HepG2 (cell line): Measurements from ENCODE around the gene CXCL17. TPM values are rescaled to one million over a fixed set of nuclear protein-coding genes. Genes with fewer than 3 reads are reported as not detected.
A peak's percentile ranks its signal among the peaks of the same experiment; 100 is the strongest.

Experiments
- ADNP ChIP-seq: sonication (generic); formaldehyde crosslinking; IDR thresholded peaks from 2 replicates; pipeline ENCODE4 v1.4.0; 2020; ENCODE audit warnings: missing genetic modification reagents
- ASH2L ChIP-seq: fragments of 300-600, 200-600 bp; sonication (generic); IDR thresholded peaks from 2 replicates; pipeline ENCODE4 v1.7.0; 2017; ENCODE audit warnings: low read depth, mild to moderate bottlenecking, moderate library complexity, mixed read lengths, low read length; ENCODE audit not compliant: insufficient read length
- ATM ChIP-seq: fragments of 450-650 bp; IDR thresholded peaks from 2 replicates; pipeline ENCODE4 v1.7.1; 2017; ENCODE audit warnings: mild to moderate bottlenecking, borderline replicate concordance
- ETV5 ChIP-seq: IDR thresholded peaks from 2 replicates; pipeline ENCODE4 v1.6.1; 2018; ENCODE audit warnings: missing biosample characterization, missing genetic modification reagents, inconsistent platforms, borderline replicate concordance
- IKZF4 ChIP-seq: sonication (generic); formaldehyde crosslinking; IDR thresholded peaks from 2 replicates; pipeline ENCODE4 v1.5.1; 2020; ENCODE audit warnings: borderline replicate concordance, mild to moderate bottlenecking, low read depth, missing genetic modification reagents; ENCODE audit errors: not compliant biosample characterization
- MXD4 ChIP-seq: IDR thresholded peaks from 2 replicates; pipeline ENCODE4 v1.6.1; 2016; ENCODE audit warnings: mild to moderate bottlenecking, missing biosample characterization, missing genetic modification reagents
- NFYC ChIP-seq: IDR thresholded peaks from 2 replicates; pipeline ENCODE4 v1.6.1; 2016; ENCODE audit warnings: missing genetic modification reagents, missing compliant biosample characterization
- PAF1 ChIP-seq: IDR thresholded peaks from 2 replicates; pipeline ENCODE4 v1.6.1; 2016; ENCODE audit warnings: missing genetic modification reagents, missing compliant biosample characterization
- PCBP1 ChIP-seq: fragments of 200-400 bp; formaldehyde crosslinking; IDR thresholded peaks from 2 replicates; pipeline ENCODE4 v1.6.1; 2017; ENCODE audit warnings: mild to moderate bottlenecking, low read depth, low read length, borderline replicate concordance
- RFX3 ChIP-seq: IDR thresholded peaks from 2 replicates; pipeline ENCODE4 v1.6.1; 2016; ENCODE audit warnings: missing biosample characterization, missing genetic modification reagents
- TBX3 ChIP-seq: fragments of 450-650 bp; IDR thresholded peaks from 2 replicates; pipeline ENCODE4 v1.6.1; 2017; ENCODE audit warnings: antibody characterized with exemption, mild to moderate bottlenecking, inconsistent platforms, borderline replicate concordance
- ZNF160 ChIP-seq: sonication (generic); formaldehyde crosslinking; IDR thresholded peaks from 2 replicates; pipeline ENCODE4 v1.8.0; 2022; ENCODE audit warnings: mild to moderate bottlenecking, inconsistent platforms, missing genetic modification reagents
- ZNF605 ChIP-seq: sonication (generic); formaldehyde crosslinking; IDR thresholded peaks from 2 replicates; pipeline ENCODE4 v1.8.0; 2022; ENCODE audit warnings: mild to moderate bottlenecking, missing genetic modification reagents
- polyA plus RNA-seq, 8 experiments: library from polyadenylated mRNA; depleted of rRNA in 3 of 8; stranded (reverse) in 7 of 8; unstranded in 1 of 8; fragments of >200 nt; fragmentation: Illumina TruSeq in 4 of 8; extraction: Trizol in 4 of 8; gene quantifications; 2 replicates each; pipeline versions ENCODE4 v1.2.1 to v1.2.3, GENCODE V29; 2011 to 2016; ENCODE audit warnings: low read depth in 4 of 8, missing spikeins in 1 of 8, mixed read lengths in 1 of 8; ENCODE audit not compliant: insufficient read depth in 1 of 8
- total RNA-seq, 5 experiments: library from RNA; depleted of rRNA; stranded (reverse); fragments of >200 nt; fragmentation: Illumina TruSeq; extraction: Trizol; gene quantifications; 2 replicates each; pipeline ENCODE4 v1.2.3, GENCODE V29; 2016; ENCODE audit warnings: low read depth in 1 of 5
- TF ChIP-seq, protein P1 (sequence below): sonication (generic); formaldehyde crosslinking; IDR thresholded peaks from 2 replicates; pipeline ENCODE4 v1.8.1; 2022; ENCODE audit warnings: low read depth, mild to moderate bottlenecking, missing genetic modification reagents
- TF ChIP-seq, protein P2 (sequence below): sonication (generic); formaldehyde crosslinking; IDR thresholded peaks from 2 replicates; pipeline ENCODE4 v1.8.1; 2023; ENCODE audit warnings: missing genetic modification reagents, inconsistent platforms, borderline replicate concordance
- TF ChIP-seq, protein P3 (sequence below): sonication (generic); formaldehyde crosslinking; IDR thresholded peaks from 2 replicates; pipeline ENCODE4 v1.4.0; 2020; ENCODE audit warnings: missing genetic modification reagents, borderline replicate concordance
- TF ChIP-seq, protein P4 (sequence below): sonication (generic); formaldehyde crosslinking; IDR thresholded peaks from 2 replicates; pipeline ENCODE4 v1.5.0; 2020; ENCODE audit warnings: missing genetic modification reagents, mild to moderate bottlenecking, borderline replicate concordance
- TF ChIP-seq, protein P5 (sequence below): sonication (generic); formaldehyde crosslinking; conservative IDR thresholded peaks from 2 replicates; pipeline ENCODE4 v1.5.0; 2020; ENCODE audit warnings: missing genetic modification reagents

CXCL17 gene
- total and polyA plus RNA-seq, 2 of the 13 experiments (the other 11 are each of a cell fraction or from before 2014, with no cell fraction given) = 0.12 TPM; not detected in 1

DNA sequence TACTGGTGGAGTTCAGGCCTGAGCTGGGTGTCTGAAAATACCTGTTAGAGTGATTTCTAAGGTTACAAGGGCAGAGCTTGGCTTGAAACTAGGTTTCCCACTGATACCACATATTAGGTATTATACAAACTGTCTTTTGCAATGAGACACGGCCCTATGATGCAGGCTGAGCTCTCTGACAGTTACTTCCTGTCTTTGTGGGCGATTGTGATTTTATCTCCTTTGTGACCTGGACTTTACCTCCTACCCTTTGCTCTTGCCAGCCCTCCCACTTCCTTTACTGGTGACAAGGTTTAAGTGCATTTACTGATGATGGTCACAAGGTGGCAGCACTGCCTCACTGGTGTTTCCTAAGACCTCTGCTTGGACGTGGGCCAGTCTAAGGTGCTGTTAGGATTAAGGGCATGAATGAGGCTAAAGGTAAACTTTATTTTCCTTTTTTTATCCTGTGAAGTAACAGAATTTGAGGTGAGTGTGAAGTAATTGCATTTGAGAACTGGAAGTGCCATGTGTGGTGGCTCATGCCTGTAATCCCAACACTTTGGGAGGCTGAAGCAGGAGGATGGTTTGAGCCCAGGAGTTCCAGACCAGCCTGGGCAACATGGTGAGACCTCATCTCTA is 7.7 kb upstream of the CXCL17 start (continued):
- TF ChIP-seq, protein P1, sequence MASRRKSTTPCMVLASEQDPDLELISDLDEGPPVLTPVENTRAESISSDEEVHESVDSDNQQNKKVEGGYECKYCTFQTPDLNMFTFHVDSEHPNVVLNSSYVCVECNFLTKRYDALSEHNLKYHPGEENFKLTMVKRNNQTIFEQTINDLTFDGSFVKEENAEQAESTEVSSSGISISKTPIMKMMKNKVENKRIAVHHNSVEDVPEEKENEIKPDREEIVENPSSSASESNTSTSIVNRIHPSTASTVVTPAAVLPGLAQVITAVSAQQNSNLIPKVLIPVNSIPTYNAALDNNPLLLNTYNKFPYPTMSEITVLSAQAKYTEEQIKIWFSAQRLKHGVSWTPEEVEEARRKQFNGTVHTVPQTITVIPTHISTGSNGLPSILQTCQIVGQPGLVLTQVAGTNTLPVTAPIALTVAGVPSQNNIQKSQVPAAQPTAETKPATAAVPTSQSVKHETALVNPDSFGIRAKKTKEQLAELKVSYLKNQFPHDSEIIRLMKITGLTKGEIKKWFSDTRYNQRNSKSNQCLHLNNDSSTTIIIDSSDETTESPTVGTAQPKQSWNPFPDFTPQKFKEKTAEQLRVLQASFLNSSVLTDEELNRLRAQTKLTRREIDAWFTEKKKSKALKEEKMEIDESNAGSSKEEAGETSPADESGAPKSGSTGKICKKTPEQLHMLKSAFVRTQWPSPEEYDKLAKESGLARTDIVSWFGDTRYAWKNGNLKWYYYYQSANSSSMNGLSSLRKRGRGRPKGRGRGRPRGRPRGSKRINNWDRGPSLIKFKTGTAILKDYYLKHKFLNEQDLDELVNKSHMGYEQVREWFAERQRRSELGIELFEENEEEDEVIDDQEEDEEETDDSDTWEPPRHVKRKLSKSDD (CRISPR knock-in tag) = no peak
- TF ChIP-seq ETV5 (CRISPR knock-in tag) (peak; percentile 99), PAF1 (CRISPR knock-in tag) (no peak), NFYC (no peak), RFX3 (CRISPR knock-in tag) (no peak), TBX3 (no peak), ADNP (CRISPR knock-in tag) (no peak), IKZF4 (CRISPR knock-in tag) (no peak), ATM (no peak), MXD4 (peak; percentile 76; the same call in 1 of the 2 replicates), ASH2L (no peak), ZNF160 (CRISPR knock-in tag) (no peak), ZNF605 (peak; percentile 83), PCBP1 (no peak)
- TF ChIP-seq, protein P2, sequence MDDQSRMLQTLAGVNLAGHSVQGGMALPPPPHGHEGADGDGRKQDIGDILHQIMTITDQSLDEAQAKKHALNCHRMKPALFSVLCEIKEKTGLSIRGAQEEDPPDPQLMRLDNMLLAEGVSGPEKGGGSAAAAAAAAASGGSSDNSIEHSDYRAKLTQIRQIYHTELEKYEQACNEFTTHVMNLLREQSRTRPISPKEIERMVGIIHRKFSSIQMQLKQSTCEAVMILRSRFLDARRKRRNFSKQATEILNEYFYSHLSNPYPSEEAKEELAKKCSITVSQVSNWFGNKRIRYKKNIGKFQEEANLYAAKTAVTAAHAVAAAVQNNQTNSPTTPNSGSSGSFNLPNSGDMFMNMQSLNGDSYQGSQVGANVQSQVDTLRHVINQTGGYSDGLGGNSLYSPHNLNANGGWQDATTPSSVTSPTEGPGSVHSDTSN = no peak
- TF ChIP-seq, protein P3, sequence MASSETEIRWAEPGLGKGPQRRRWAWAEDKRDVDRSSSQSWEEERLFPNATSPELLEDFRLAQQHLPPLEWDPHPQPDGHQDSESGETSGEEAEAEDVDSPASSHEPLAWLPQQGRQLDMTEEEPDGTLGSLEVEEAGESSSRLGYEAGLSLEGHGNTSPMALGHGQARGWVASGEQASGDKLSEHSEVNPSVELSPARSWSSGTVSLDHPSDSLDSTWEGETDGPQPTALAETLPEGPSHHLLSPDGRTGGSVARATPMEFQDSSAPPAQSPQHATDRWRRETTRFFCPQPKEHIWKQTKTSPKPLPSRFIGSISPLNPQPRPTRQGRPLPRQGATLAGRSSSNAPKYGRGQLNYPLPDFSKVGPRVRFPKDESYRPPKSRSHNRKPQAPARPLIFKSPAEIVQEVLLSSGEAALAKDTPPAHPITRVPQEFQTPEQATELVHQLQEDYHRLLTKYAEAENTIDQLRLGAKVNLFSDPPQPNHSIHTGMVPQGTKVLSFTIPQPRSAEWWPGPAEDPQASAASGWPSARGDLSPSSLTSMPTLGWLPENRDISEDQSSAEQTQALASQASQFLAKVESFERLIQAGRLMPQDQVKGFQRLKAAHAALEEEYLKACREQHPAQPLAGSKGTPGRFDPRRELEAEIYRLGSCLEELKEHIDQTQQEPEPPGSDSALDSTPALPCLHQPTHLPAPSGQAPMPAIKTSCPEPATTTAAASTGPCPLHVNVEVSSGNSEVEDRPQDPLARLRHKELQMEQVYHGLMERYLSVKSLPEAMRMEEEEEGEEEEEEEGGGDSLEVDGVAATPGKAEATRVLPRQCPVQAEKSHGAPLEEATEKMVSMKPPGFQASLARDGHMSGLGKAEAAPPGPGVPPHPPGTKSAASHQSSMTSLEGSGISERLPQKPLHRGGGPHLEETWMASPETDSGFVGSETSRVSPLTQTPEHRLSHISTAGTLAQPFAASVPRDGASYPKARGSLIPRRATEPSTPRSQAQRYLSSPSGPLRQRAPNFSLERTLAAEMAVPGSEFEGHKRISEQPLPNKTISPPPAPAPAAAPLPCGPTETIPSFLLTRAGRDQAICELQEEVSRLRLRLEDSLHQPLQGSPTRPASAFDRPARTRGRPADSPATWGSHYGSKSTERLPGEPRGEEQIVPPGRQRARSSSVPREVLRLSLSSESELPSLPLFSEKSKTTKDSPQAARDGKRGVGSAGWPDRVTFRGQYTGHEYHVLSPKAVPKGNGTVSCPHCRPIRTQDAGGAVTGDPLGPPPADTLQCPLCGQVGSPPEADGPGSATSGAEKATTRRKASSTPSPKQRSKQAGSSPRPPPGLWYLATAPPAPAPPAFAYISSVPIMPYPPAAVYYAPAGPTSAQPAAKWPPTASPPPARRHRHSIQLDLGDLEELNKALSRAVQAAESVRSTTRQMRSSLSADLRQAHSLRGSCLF = no peak
- TF ChIP-seq, protein P4, sequence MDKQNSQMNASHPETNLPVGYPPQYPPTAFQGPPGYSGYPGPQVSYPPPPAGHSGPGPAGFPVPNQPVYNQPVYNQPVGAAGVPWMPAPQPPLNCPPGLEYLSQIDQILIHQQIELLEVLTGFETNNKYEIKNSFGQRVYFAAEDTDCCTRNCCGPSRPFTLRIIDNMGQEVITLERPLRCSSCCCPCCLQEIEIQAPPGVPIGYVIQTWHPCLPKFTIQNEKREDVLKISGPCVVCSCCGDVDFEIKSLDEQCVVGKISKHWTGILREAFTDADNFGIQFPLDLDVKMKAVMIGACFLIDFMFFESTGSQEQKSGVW (CRISPR knock-in tag) = no peak
- TF ChIP-seq, protein P5, sequence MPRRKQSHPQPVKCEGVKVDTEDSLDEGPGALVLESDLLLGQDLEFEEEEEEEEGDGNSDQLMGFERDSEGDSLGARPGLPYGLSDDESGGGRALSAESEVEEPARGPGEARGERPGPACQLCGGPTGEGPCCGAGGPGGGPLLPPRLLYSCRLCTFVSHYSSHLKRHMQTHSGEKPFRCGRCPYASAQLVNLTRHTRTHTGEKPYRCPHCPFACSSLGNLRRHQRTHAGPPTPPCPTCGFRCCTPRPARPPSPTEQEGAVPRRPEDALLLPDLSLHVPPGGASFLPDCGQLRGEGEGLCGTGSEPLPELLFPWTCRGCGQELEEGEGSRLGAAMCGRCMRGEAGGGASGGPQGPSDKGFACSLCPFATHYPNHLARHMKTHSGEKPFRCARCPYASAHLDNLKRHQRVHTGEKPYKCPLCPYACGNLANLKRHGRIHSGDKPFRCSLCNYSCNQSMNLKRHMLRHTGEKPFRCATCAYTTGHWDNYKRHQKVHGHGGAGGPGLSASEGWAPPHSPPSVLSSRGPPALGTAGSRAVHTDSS (CRISPR knock-in tag) = no peak
